Measurements from ENCODE around the gene STK4.

Gene STK4

GRCh38 chr20:45032781-45033180, 66.5 kb downstream of the STK4 start:
- no peak for DNase-seq

GRCh38 chr20:45034436-45034835, 68.1 kb downstream of the STK4 start:
- no peak for DNase-seq

DNA sequence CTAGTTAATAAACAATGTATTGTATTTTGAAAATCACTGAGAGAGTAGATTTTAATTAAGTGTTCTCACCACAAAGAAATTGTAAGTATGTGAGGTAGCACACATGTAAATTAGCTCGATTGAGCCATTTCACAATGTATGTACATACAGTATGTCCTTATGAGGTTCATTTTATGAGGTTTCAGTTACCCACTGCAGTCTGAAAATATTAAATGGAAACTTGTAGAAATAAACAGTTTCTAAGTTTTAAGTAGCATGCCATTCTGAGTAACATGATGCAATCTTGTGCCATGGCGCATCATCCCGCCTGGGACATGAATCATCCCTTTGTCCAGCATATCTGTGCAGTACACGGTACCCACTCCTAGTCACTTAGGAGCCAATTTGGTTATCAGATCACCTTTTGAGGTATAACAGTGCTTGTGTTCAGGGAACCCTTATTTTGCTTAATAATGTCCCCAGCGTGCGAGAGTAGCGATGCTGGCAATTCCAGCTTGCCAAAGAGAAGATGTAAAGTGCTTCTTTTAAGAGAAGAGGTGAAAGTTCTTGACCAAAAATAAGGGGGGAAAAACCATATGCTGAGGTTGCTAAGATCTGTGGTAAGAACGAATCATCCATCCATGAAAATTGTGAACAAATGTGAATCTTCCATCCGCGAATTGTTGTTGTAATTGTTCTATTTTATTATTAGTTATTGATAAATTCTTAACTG, 69.9 kb downstream of the STK4 start:
- no peak for DNase-seq

DNA sequence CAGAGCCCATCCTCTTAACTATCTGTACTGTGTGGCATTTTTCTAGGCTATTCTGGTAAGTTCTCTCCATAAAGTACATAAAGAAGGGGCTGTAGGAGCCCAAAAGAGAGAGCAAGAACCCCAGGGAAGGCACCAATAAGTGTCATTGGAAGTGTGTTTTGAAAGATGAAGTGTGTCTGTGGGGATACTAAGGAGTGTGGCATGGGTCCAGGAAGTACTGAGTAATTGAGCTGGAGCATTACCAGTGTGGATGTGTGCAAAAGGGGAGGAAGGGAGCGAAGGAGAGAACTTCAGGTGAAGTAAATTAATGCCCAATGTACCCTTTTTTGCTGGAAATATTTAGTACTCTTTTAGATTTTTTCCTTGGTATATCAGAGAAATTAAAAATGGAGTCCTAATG, 70.7 kb downstream of the STK4 start:
- DNase-seq = no peak

GRCh38 chr20:45037635-45038034, 71.3 kb downstream of the STK4 start:
- DNase-seq = no peak

DNA sequence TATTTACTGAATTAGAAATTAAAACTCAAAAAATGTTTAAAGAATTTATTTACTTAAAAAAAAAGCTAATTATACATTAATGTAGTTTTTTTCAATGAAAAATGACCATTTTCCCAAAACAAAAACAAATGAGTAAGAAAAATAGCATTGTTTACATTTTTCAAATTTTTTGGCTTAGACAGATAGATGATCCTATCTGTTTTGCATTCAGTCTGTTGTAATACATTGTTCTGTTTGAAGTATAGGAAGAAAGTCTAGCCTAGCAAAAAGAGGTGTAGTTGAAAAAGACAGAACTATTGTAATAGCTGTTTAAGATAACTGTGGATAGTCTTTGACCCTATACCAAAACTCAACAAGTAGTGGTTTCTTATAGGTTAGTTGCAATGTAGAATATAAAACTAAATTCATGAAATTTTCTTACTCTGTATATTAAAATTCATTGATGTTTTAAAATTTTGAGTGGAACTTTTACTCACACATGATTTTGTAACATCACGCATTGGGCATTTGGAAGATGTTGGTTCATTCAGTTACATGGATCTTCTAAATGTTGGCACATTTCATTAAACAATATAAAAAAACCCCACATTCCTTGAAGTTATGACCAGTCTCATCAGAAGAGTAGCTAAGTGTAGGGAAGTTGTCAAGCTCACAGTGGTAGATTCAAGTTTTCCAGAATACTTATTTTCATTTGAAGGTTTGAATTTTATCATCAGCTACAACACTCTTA, 72.6 kb downstream of the STK4 start:
- no peak for DNase-seq

DNA sequence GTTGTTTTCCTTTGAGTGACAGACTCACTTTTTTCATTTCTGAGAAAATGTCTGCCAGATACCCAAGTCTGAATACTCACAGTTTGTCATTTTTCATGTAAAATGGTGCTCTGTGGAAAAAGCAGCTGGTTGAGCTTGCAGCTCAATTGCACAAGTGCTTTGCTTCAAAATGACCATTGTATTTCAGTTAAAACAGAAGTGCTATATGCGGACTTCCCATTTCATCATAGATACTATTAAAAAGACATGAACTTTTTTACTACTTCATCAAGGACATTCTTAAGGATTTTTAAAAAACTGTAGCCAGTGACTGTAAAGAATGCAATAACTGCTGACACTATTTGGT, 73.1 kb downstream of the STK4 start:
- DNase-seq = no peak

DNA sequence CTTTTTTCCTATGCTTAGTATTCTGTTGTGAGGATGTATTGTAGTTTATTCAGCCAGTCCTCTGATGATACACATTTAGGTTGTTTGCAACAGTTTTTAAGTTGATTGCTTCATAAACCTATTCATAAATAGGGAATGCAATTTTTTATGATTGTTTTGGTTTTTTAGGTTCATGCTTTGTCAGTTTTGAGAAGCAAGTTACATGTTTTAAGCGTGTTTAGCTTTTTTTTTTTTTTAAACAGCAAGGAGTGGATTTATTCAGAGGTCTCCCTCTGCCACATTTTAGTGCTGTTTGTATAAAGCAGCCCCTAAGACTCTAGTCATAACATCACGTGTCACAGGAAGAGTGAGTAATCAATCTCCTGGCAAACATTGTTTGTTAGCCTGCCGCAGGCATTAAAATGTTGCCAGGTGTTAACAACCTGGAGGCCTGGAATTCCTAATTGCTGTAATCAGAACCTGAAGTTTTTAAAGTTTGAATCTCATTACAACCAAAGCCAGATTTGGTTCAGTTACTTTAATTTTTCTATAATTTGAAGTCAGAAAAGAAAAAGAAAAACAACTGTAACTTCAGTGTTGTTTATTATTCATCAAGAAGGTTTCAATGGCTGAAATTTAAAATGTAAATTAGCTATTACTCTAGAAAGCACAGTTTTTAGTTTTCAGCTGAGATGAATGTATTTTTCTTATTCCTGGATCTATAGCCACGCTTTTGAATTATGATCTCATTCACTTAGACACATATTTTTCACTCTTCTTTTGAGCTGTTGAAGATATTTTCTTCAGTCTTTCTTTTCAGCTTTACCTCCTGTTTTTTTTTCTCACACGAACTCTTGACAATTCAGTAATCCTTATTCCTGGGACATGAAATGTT, 75.4 kb downstream of the STK4 start:
- DNase-seq = no peak

DNA sequence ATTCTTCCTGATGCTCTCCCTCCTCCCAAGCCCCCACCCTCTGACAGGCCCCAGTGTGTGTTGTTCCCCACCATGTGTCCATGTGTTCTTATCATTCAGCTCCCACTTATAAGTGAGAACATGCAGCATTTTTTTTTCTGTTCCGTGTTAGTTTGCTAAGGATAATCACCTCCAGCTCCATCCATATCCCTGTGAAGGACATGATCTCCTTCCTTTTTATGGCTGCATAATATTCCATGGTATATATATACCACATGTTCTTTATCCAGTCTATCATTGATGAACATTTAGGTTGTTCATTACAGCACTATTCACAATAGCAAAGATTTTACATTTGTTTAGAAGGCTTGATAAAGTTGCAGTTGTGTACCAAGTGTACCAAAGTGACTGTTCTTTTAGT, 76.7 kb downstream of the STK4 start:
- no peak for DNase-seq

GRCh38 chr20:45044084-45044573, 77.8 kb downstream of the STK4 start:
- peak; percentile 5 for DNase-seq

DNA sequence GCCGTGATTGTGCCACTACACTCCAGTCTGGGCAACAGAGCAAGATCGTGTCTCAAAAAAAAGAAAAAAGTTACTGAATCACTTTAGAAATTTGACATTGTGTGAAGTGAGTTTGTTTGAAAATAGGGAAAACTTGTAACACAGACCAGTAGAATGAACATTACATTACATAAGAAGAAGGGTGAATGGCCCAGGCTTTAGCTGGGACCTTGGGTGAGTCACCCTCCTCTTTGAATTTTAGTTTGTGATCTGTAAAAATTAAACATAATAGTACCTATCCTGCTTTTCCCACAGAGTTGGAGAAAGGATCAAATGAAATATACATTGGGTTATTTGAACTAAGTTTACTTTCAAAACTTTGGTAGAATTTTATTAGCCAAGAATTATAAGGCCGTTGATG, 78.3 kb downstream of the STK4 start:
- DNase-seq = no peak

DNA sequence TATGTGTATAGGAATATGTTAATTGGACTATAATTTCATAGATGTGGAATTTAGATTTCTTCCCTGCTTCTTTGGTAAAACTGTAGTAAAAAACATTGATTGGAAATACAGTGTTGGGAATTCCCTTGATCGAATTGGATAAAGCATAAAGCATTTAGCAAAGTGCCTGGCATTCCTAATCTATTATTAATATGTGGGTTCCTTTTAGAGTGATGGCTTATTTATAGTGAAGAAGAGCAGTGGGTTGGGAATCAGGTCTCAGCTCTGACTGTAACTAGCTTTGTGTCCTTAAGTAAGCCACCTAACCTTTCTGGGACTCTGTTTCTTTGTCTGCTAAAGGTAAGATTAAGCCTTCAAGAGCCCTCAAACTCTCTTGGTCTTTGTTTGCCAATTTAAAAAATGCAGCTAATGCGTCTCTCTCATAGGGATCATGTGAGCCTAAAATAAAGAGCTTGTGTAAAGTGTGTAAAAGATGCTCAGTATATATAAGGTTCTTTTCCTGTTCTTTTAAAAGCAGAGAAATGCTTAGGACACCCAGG, 81.3 kb downstream of the STK4 start:
- no peak for DNase-seq

- DNase-seq = no peak
Measured at GRCh38 chr20:45049438-45049837, 83.1 kb downstream of the STK4 start.

- DNase-seq = no peak
Measured at GRCh38 chr20:45049904-45050471, 83.7 kb downstream of the STK4 start.

GRCh38 chr20:45051204-45052060, 85.1 kb downstream of the STK4 start:
- no peak for DNase-seq

DNA sequence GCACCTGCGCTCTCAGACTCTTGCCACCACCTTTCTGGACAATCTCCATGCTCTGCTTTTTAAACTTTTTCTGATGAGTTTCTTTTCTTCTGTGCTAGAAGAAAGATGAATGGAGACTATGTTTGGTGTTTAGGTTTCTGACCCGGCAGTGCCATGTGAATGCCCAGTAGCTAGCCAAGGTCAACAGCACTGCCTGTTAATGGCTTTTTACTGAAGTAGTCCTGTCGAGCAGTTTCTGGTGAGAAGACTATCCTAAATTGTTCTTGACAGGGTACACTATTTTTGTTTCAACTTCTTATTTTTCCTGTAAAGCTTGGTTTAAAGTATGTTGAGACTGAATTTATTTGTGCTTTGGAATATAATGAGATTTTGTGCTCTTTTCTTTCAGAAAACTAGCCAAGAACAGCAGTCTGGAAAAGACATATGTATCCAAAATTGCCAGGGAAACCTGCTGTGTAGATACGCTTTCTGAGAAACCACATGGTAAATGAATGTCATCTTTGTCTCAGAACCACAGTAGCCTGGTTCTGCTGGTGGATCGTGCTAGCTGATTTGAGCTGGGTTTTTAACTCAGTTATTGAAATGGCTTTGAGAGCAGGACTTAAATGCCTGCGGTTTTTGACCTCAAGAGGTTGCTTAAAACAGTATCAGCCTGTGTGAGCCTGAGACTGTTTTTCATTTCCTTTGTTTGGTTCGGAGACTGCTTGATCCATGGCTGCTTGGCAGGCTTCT, 86.6 kb downstream of the STK4 start:
- DNase-seq = peak; percentile 37

- no peak for DNase-seq
Measured at GRCh38 chr20:45053430-45054351, 87.4 kb downstream of the STK4 start.

GRCh38 chr20:45055056-45055455, 88.7 kb downstream of the STK4 start:
- no peak for DNase-seq

GRCh38 chr20:45056473-45057173, 90.3 kb downstream of the STK4 start:
- no peak for DNase-seq

All from DMS79 (cell line).